Endothelial cell of umbilical vein (primary cell): Measurements from ENCODE around the gene THSD4. TPM values are rescaled to one million over a fixed set of nuclear protein-coding genes. Genes with fewer than 3 reads are reported as not detected.

ENCODE experiments used
- BruUV-seq: library from RNA; stranded (reverse); fragments of 400-500 nt; replicated peaks from 2 replicates; lab custom pipeline; 2021; lab: Mats Ljungman, UMichigan
- CTCF ChIA-PET: fragments of 300-600, 350-600 bp; sonication (Branson Sonifier 250); formaldehyde crosslinking; loops from one replicate; lab custom pipeline; 2021; ENCODE audit warnings: antibody characterized with exemption, inconsistent platforms; lab: Charles Lee
- POLR2A ChIA-PET: fragments of 300-600, 350-600 bp; sonication (Branson Sonifier 250); formaldehyde crosslinking; loops from one replicate; lab custom pipeline; 2021; ENCODE audit warnings: antibody characterized with exemption, inconsistent platforms; lab: Charles Lee
- DNase-seq: peaks from one replicate; pipeline ENCODE4 v3.0.0-alpha.2; 2011; ENCODE audit warnings: low read depth, low spot score
- FAIRE-seq: peaks from 2 replicates; lab custom pipeline; 2011; peaks lifted over from hg19 to GRCh38; lab: Jason Lieb, UNC
- H2AFZ ChIP-seq: 2 replicates; pipeline ENCODE4 v1.6.0; 2012; ENCODE audit warnings: low read depth, low read length, control low read depth, inconsistent platforms
- H3K27ac ChIP-seq: 2 replicates; pipeline ENCODE4 v1.5.1; 2011; ENCODE audit warnings: low read depth, mild to moderate bottlenecking, control low read depth, low read length, moderate library complexity; ENCODE audit not compliant: insufficient read depth
- H3K27me3 ChIP-seq, 2 experiments: 2 replicates each; pipeline versions ENCODE4 v1.6.0 to v1.6.1; 2011; ENCODE audit warnings: low read length in 2 of 2, mixed read lengths in 1 of 2; ENCODE audit not compliant: control insufficient read depth in 2 of 2, insufficient read depth in 2 of 2
- H3K36me3 ChIP-seq, 2 experiments: 2 replicates in 1 of 2; 3 replicates in 1 of 2; pipeline ENCODE4 v1.5.1; 2011; ENCODE audit warnings: low read length in 2 of 2, mild to moderate bottlenecking in 1 of 2, moderate library complexity in 1 of 2; ENCODE audit not compliant: control insufficient read depth in 2 of 2, insufficient read depth in 2 of 2; ENCODE audit errors: extremely low read depth in 1 of 2
- H3K4me1 ChIP-seq: 3 replicates; pipeline ENCODE4 v1.5.1; 2011; ENCODE audit warnings: mild to moderate bottlenecking, low read length; ENCODE audit not compliant: control insufficient read depth, insufficient read depth; ENCODE audit errors: extremely low read depth
- H3K4me2 ChIP-seq: 2 replicates; pipeline ENCODE4 v1.6.1; 2011; ENCODE audit warnings: low read length, control low read depth, mixed read lengths; ENCODE audit not compliant: insufficient read depth
- H3K4me3 ChIP-seq, 3 experiments: fragments of 200-600 bp in 1 of 3; sonication (generic), shearing (Covaris generic) in 1 of 3; replicated peaks in 1 of 3; 2 replicates each; pipeline ENCODE4 v1.5.1; 2011 to 2016; ENCODE audit warnings: control low read depth in 3 of 3, low read length in 3 of 3, mild to moderate bottlenecking in 2 of 3, inconsistent platforms in 1 of 3, low read depth in 1 of 3, moderate library complexity in 1 of 3; ENCODE audit not compliant: insufficient read depth in 1 of 3
- H3K79me2 ChIP-seq: 2 replicates; pipeline ENCODE4 v1.6.0; 2012; ENCODE audit warnings: low read length, inconsistent platforms; ENCODE audit not compliant: control insufficient read depth, insufficient read depth
- H3K9ac ChIP-seq: replicated peaks from 2 replicates; pipeline ENCODE3; 2011; ENCODE audit warnings: low read length, control low read depth; ENCODE audit not compliant: insufficient read depth; ENCODE audit errors: extremely low read depth
- H3K9me1 ChIP-seq: replicated peaks from 3 replicates; pipeline ENCODE4 v1.6.0; 2011; ENCODE audit warnings: mild to moderate bottlenecking, low read length; ENCODE audit not compliant: control insufficient read depth, insufficient read depth; ENCODE audit errors: extremely low read depth
- H3K9me3 ChIP-seq: replicated peaks from 2 replicates; pipeline ENCODE4 v1.5.1; 2012; ENCODE audit warnings: low read length, inconsistent platforms; ENCODE audit not compliant: control insufficient read depth, insufficient read depth
- H4K20me1 ChIP-seq: replicated peaks from 2 replicates; pipeline ENCODE3; 2011; ENCODE audit warnings: mild to moderate bottlenecking, low read length; ENCODE audit not compliant: control insufficient read depth, insufficient read depth; ENCODE audit errors: extremely low read depth
- EZH2 ChIP-seq: IDR thresholded peaks from 2 replicates; pipeline ENCODE4 v1.6.1; 2012; ENCODE audit warnings: borderline replicate concordance, low read depth, mild to moderate bottlenecking, moderate library complexity, low read length, inconsistent platforms; ENCODE audit not compliant: severe bottlenecking
- FOS ChIP-seq: IDR thresholded peaks from 2 replicates; pipeline ENCODE4 v1.6.1; 2011; ENCODE audit warnings: mild to moderate bottlenecking, low read length, moderate library complexity, borderline replicate concordance; ENCODE audit not compliant: insufficient read depth
- GATA2 ChIP-seq: IDR thresholded peaks from 2 replicates; pipeline ENCODE4 v1.7.0; 2011; ENCODE audit warnings: low read depth, mild to moderate bottlenecking, moderate library complexity, mixed read lengths, low read length; ENCODE audit not compliant: insufficient read length, insufficient read depth
- JUN ChIP-seq: IDR thresholded peaks from 2 replicates; pipeline ENCODE4 v1.6.1; 2011; ENCODE audit warnings: borderline replicate concordance, low read depth; ENCODE audit not compliant: insufficient read length, insufficient read depth
- MYC ChIP-seq: IDR thresholded peaks from one replicate; pipeline ENCODE4 v1.6.1; 2011; ENCODE audit warnings: mild to moderate bottlenecking, low read depth, low read length
- POLR2A ChIP-seq: IDR thresholded peaks from 2 replicates; pipeline ENCODE4 v1.6.1; 2012; ENCODE audit warnings: low read depth, mild to moderate bottlenecking, control low read depth, low read length
- POLR2AphosphoS5 ChIP-seq: IDR thresholded peaks from 2 replicates; pipeline ENCODE4 v1.6.1; 2012; ENCODE audit warnings: low read depth, mild to moderate bottlenecking, control low read depth, low read length, moderate library complexity; ENCODE audit not compliant: insufficient read depth
- dilution Hi-C: fragments of 300-500 bp; cut with MboI; formaldehyde crosslinking; loops from one replicate; pipeline ENCODE4 v1.15.0; 2019; ENCODE audit warnings: low sequenced_read_pairs; ENCODE audit not compliant: extremely low pct_ligation_motif_present
- intact Hi-C: fragments of 100-400 bp; cut with micrococcal nuclease; formaldehyde crosslinking; loops from one replicate; pipeline ENCODE4 v1.10.0; 2022
- polyA plus RNA-seq, 4 experiments: library from polyadenylated mRNA; depleted of rRNA in 3 of 4; stranded (reverse) in 3 of 4; unstranded in 1 of 4; fragments of >200 nt; gene quantifications; 2 replicates each; pipeline versions ENCODE4 v1.2.1 to v1.2.3, GENCODE V29; 2011 to 2012; ENCODE audit warnings: missing spikeins in 1 of 4
- total RNA-seq: library from RNA; stranded (reverse); gene quantifications from 2 replicates; pipeline ENCODE4 v1.2.3, GENCODE V29; 2021
- TF ChIP-seq, protein P1 (sequence below), 2 donors: IDR thresholded peaks; 1 replicate in 1 of 2; 2 replicates in 1 of 2; pipeline ENCODE4 v1.5.1; 2011; ENCODE audit warnings: low read length in 2 of 2, mild to moderate bottlenecking in 2 of 2, moderate library complexity in 2 of 2, control low read depth in 1 of 2, inconsistent platforms in 1 of 2, low read depth in 1 of 2; ENCODE audit not compliant: insufficient read depth in 1 of 2; ENCODE audit errors: extremely low read depth in 1 of 2
- TF ChIP-seq, protein P2 (sequence below): IDR thresholded peaks from 2 replicates; pipeline ENCODE4 v1.6.1; 2011; ENCODE audit not compliant: insufficient read depth, insufficient read length

The THSD4 gene
- total and polyA plus RNA-seq, 2 donors (not counting 3 experiments of a cell fraction or from before 2014, with no cell fraction given), result 9.9 to 25.4 TPM

DNA sequence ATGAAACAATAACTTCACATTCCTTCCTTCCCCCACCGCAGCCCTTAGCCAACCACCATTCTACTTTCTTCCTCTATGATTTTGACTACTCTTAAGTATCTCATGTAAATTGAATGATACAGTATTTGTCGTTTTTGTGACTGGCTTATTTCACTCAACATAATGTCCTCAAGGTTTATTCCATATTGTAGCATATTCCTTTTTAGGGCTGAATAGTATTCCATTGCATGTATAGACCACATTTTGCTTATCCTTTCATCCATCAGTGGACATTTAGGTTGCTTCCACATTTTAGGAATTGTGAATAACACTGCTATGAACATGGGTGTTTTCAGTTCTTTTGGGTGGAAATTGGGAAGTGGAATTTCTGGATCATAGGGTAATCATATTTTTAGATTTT, 106.1 kb downstream of the THSD4 start:
- dilution Hi-C loops, result no loop called here
- no peaks in the 10 kb centered on the region for H3K9me1 ChIP-seq
- DNase-seq, result no peak
- H3K4me3 ChIP-seq, result no peak overlapping the region
- H3K4me1 ChIP-seq, result no peaks in the 10 kb centered on the region
- H2AFZ ChIP-seq, result no peak overlapping the region
- CTCF ChIA-PET, result no interaction called here
- H3K79me2 ChIP-seq, result no peaks in the 10 kb centered on the region
- no TSS peak for BruUV-seq
- H3K27ac ChIP-seq, result no peak overlapping the region
- POLR2A ChIA-PET, result no interaction called here
- no peaks in the 10 kb centered on the region for H3K9me3 ChIP-seq
- no peaks in the 10 kb centered on the region for H3K27me3 ChIP-seq
- FAIRE-seq, result no peak
- no peak overlapping the region for H3K9ac ChIP-seq
- intact Hi-C loops, result no loop called here
- no peak overlapping the region for H3K4me2 ChIP-seq
- no peaks in the 10 kb centered on the region for H4K20me1 ChIP-seq
- TF ChIP-seq JUN, result no peak
- TF ChIP-seq MYC, result no peak
- TF ChIP-seq EZH2, result no peak
- TF ChIP-seq, protein P1, sequence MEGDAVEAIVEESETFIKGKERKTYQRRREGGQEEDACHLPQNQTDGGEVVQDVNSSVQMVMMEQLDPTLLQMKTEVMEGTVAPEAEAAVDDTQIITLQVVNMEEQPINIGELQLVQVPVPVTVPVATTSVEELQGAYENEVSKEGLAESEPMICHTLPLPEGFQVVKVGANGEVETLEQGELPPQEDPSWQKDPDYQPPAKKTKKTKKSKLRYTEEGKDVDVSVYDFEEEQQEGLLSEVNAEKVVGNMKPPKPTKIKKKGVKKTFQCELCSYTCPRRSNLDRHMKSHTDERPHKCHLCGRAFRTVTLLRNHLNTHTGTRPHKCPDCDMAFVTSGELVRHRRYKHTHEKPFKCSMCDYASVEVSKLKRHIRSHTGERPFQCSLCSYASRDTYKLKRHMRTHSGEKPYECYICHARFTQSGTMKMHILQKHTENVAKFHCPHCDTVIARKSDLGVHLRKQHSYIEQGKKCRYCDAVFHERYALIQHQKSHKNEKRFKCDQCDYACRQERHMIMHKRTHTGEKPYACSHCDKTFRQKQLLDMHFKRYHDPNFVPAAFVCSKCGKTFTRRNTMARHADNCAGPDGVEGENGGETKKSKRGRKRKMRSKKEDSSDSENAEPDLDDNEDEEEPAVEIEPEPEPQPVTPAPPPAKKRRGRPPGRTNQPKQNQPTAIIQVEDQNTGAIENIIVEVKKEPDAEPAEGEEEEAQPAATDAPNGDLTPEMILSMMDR (IDR thresholded peaks at IDR 0.05; ENCODE audit: extremely low read depth in 1 of 2, insufficient read depth in 1 of 2, low read depth in 1 of 2, low read length in 2 of 2), result no peak
- TF ChIP-seq GATA2, result no peak
- TF ChIP-seq, protein P2, sequence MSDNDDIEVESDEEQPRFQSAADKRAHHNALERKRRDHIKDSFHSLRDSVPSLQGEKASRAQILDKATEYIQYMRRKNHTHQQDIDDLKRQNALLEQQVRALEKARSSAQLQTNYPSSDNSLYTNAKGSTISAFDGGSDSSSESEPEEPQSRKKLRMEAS, result no peak
- TF ChIP-seq POLR2A, result no peak
- no peak for TF ChIP-seq POLR2AphosphoS5
- TF ChIP-seq FOS, result no peak
- no peaks in the 10 kb centered on the region for H3K36me3 ChIP-seq
